ENCODE measurements around the gene ZNF680.

DNA sequence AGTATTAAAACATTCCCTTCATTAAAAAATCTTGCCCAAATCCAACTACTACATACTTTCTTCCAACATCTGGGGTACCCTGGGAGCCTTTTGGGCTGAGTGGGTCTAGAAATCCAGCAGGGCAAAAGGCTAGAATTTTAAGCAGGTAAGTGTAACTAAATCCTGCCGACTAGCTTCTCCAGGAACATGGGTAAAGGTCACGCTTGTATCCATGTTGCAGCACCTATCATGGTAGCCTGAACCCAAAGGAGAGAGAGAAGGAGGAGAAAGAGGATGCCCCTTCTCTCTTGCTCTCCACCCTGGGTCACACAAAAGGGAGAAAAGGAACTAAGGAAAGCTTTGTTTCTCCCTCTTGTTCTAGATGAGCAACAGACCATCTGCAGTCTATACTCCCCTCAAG lies 53.3 kb downstream of the ZNF680 start:
- TF ChIP-seq, protein P1, sequence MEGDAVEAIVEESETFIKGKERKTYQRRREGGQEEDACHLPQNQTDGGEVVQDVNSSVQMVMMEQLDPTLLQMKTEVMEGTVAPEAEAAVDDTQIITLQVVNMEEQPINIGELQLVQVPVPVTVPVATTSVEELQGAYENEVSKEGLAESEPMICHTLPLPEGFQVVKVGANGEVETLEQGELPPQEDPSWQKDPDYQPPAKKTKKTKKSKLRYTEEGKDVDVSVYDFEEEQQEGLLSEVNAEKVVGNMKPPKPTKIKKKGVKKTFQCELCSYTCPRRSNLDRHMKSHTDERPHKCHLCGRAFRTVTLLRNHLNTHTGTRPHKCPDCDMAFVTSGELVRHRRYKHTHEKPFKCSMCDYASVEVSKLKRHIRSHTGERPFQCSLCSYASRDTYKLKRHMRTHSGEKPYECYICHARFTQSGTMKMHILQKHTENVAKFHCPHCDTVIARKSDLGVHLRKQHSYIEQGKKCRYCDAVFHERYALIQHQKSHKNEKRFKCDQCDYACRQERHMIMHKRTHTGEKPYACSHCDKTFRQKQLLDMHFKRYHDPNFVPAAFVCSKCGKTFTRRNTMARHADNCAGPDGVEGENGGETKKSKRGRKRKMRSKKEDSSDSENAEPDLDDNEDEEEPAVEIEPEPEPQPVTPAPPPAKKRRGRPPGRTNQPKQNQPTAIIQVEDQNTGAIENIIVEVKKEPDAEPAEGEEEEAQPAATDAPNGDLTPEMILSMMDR (IDR thresholded peaks at IDR 0.05) = no peak
- no peak for TF ChIP-seq POLR2A (IDR thresholded peaks at IDR 0.05)
